Dedifferentiated amniotic fluid mesenchymal stem cell (primary cell): ENCODE measurements around the gene CTDSP2.
"Not testable (repeated sequence)": the region's sequence is repeated elsewhere in the genome, so short reads cannot be mapped to it uniquely, and the experiment has no call there.

Experiments
- DNase-seq: peaks from one replicate; pipeline ENCODE4 v3.0.0-alpha.2; 2016; ENCODE audit errors: extremely low spot score

The CTDSP2 gene

DNA sequence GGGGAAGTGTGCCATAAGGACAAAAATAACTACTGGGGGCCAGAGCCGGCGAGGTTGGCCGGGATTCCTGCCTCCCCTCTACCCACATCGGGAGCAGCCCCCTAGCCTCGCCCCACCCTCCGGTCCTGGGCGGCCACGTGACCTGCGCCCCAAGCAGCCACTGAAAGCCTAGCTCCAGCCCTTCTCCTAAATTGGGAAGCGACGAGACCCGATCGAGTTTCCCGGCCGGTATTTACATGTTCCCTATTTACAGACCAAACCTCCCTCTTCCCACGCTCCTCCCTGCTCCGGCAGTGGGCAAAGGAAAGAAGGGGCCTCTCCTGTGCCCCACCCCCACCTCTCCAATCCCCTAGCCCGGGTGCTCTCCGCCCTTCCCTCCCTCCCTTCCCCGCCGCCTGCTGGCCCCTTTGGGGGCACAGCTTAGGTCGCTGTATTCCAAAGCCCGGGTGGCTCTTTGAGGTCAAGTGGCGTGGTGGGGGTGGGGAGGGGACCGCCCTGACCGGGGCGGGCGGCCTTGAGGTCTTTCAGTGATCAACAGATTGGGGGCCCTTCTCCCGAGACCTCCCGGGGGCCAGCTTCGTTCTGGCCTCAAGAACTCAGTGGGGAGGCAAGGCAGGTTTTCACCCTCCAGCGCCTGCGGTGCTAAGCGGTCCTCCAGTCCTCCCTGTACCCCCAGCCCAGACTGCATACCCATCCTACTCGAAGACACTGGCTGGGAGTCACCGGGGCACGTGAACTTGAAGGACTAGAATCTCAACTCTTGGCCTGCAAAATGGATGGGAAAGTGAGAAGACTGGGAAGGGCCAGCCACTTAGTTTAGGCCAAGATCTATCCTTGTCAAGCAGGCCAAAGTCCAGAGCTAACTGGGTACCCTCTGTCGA lies 6.3 kb upstream of the CTDSP2 start:
- DNase-seq = no peak

GRCh38 chr12:57852200-57852599 lies 5.7 kb upstream of the CTDSP2 start:
- no peak for DNase-seq

GRCh38 chr12:57851552-57851951 lies 5.0 kb upstream of the CTDSP2 start:
- no peak for DNase-seq

- no peak for DNase-seq
Measured at GRCh38 chr12:57850854-57851430, 4.4 kb upstream of the CTDSP2 start.

GRCh38 chr12:57849447-57849846 lies 2.9 kb upstream of the CTDSP2 start:
- DNase-seq = not testable (repeated sequence)

DNA sequence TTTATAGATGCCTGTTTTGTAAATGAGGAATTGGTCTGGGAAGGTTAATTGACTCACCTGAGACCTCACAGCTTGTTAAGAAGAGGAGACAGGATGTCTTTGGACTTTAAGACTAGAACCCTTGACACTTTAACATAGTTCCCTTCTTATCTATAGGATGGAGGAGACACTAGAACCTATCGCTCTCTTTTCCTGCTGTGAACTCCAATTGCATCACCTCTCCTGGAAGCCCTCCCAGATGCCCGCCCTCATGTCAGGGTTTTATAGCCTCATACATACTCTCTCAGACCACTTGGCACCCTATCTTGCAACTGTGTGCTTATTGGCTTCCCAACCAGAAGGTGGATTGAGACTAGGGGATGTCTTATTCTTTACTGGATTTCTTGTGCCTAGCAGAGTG lies 2.5 kb upstream of the CTDSP2 start:
- no peak for DNase-seq

- DNase-seq = no peak
Measured at GRCh38 chr12:57848208-57848607, 1.7 kb upstream of the CTDSP2 start.

DNA sequence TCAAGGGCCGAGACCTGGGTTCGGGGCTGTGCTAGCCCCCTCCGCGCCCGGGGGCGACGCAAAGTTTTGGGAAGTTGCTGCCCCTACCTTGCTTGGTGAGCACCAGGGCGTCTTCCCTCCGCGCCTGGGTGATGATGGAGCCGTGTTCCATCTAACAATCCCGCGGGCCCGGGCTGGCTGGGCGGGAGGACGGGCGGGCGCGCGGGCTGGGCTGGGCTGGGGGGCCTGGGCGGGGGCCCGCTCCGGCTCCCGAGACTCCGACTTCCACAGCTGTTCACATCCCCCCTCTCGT lies 298 bp downstream of the CTDSP2 start:
- no peak for DNase-seq

DNA sequence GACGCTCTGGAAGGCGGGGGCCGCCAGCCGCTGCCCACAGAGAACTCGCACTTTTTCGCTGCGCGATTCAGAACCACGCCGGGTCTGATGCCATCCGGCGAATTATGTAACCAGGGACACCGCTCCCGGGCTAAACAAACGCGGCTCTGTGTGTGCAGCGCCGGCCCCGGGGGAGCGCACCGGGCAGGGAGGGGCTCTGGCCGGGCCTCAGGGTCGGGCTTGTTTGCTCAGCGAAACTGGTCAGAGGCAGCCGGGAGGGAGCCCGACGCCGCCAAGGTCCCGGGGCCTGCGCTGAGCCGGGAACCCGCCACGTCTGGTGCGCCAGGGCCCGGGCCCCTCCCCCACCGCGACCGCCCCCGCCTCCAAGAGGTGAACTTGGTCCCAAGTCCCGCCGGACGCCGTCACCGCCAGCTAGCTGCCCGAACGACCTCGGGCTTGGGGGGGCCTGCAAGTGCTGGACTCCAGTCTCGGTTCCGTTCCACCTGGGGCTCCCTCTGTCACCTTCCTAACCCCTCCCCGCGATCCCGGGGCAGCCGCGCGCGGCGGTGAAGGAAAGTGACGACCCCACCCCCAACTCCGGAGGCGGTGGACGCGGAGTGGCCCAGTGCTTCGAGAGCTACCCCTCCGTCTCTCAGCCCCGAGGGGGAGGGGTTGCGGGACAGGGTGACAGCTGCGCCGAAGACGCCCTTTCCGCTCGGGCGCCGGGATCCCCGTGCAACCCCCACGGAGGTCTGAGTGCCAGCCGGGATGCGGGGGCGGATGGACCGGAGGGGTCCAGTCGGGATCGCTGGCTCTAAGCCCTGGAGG lies 848 bp downstream of the CTDSP2 start:
- no peak for DNase-seq

GRCh38 chr12:57844709-57845477 lies 1.6 kb downstream of the CTDSP2 start:
- peak; percentile 52 for DNase-seq

GRCh38 chr12:57842342-57843294 lies 3.9 kb downstream of the CTDSP2 start:
- no peak for DNase-seq

GRCh38 chr12:57841445-57841844 lies 5.1 kb downstream of the CTDSP2 start:
- no peak for DNase-seq

DNA sequence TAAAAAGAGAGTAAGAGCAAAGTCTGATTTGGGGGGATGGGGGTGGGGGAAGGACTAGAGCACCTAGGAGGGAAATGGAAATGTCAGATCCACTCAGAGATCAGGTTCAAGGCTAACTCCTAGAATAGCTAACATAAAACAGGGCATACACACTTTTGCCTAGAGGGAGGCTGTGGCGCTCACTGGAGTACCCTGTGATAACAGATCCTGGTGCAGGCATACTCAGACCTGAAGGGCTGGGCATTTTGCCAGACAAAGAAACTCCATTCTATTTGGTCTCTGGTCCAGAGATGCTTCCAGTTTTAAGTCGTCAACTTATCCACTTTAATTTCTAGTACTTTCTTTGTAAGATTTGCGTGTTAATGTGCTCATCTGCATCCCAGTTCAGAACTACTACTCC lies 5.8 kb downstream of the CTDSP2 start:
- no peak for DNase-seq

DNA sequence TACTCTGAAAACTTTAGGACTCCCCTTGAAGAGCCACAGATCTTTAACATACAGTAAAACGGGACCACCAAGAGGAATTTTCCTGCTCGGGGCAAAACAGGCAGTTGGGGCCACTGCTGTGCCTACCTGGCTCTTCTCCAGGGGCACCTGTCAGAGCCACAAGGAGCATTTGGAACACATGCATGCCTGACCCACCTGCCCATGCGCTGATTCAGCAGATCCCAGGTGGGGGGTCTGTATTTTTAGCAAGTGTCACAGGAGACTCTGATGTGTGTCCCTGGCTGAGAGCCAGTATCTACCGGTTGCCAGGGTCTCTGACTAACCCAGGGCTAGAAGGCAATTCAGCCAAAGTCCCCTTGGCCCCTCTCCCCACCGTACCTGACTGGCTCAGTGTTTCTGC lies 6.5 kb downstream of the CTDSP2 start:
- DNase-seq = no peak

DNA sequence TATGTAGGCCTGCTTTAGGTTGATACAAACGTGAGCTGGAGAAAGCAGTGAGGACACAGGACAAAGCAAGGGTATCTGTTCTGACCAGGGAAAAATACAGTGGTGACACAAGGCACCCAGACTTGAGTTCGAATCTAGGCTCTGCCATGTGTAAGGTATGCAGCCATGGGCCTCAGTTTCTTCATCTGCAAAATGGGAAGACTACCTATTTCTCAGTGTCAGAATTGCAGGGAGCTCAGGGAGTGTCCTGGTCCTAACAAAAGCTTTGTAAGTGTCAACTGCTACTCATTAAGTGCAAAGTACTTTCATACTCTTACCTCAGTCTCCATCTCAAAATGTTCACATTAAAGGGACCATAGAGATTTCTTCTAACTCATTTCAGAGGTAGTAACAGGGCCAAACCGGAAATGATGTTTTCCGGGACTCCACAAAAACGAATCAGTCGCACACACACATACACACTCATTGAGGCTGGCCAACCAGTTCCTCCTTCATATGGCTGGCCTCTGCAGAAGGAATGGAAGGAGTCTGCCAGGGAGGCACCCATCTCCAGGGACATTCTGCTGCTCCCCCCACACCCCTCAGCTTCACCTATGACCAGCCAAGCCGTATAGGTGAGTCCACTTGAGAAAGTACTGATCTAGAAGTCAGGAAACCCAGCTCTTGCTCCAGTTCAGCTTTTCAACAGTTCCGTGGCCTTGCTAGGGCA lies 7.8 kb downstream of the CTDSP2 start:
- DNase-seq = no peak

- DNase-seq = peak; percentile 35
Measured at GRCh38 chr12:57837864-57838562, 8.5 kb downstream of the CTDSP2 start.

DNA sequence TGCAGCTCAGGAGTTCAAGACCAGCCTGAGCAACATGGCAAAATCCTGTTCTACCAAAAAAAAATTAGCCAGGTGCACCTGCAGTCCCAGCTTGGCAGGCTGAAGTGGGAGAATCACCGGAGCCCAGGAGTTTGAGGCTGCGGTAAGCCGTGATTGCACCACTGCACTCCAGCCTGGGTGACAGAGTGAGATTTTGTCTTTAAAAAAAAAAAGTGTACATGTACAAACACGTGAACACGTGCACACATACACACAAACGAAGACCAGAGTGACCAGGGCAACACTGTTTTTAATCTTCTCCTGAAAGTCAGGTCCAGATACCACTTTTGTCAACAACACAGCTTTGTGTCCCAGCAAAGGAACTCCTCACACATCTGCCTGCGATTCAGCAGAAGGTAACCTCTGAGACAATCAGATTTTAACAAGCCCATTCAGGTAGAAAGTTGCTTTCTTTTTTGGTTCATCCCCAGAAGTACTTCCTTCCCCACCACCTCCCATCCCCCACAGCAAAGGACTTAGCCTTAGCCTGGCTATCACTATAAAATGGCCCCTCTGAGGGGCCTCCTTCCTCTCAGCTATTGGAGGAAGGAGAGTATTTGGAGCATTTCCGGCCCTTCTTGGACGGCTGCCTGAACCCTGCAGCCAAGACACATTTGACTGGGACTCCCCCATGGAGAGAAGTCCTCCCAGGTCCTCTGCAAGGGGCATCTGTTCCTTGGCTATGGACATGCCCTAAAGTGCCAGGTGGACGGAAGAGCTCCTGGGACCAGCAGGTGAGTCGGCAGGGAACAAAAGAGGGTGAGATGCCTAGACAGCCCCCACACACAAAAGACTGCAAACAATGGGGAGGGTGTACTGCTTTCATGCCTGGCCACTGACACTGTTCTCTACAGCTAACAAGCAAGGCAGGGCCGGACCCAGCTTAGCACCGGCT lies 9.8 kb downstream of the CTDSP2 start:
- peak; percentile 74 for DNase-seq
